Measurements from ENCODE around the gene GABRR3.

The GABRR3 gene

GRCh38 chr3:98021830-98022560 is 13.1 kb downstream of the GABRR3 start:
- in situ Hi-C loops (cut with HindIII; ENCODE audit: low pct_ligation_motif_present, low sequenced_read_pairs) = no loop called here
- TF ChIP-seq, protein P1, sequence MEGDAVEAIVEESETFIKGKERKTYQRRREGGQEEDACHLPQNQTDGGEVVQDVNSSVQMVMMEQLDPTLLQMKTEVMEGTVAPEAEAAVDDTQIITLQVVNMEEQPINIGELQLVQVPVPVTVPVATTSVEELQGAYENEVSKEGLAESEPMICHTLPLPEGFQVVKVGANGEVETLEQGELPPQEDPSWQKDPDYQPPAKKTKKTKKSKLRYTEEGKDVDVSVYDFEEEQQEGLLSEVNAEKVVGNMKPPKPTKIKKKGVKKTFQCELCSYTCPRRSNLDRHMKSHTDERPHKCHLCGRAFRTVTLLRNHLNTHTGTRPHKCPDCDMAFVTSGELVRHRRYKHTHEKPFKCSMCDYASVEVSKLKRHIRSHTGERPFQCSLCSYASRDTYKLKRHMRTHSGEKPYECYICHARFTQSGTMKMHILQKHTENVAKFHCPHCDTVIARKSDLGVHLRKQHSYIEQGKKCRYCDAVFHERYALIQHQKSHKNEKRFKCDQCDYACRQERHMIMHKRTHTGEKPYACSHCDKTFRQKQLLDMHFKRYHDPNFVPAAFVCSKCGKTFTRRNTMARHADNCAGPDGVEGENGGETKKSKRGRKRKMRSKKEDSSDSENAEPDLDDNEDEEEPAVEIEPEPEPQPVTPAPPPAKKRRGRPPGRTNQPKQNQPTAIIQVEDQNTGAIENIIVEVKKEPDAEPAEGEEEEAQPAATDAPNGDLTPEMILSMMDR (IDR thresholded peaks at IDR 0.05; ENCODE audit: low read depth, low read length, missing control alignments) = no peak
- Histone ChIP-seq H3K27me3 (replicated peaks) (no peaks in the 10 kb centered on the region), H3K4me3 (ENCODE audit: low read depth, low read length) (no peak overlapping the region), H3K27ac (no peak overlapping the region), H3K36me3 (replicated peaks) (no peaks in the 10 kb centered on the region)
- DNase-seq = peak; percentile 6

DNA sequence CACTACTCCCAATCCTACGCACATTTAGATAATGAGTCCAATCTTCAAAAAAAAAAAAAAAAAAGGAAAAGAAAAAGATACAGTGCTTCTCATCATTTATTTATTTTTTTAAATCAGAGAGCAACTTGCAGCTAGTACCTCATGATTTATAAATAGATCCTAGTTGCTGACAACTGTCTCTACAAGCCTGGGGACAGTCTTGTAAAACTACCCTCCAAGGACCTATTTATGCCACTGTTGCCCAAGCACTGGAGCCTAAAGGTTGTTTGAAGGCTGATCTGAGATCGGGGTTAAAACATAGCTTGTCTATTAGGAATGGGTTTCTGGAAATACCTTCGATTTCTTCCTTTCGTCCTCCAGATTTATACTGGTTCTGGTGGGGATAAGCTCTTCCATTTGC is 14.7 kb downstream of the GABRR3 start:
- no peak overlapping the region for H3K4me3 ChIP-seq (ENCODE audit: low read depth, low read length)
- DNase-seq = no peak
- H3K27me3 ChIP-seq (replicated peaks) = no peaks in the 10 kb centered on the region
- H3K36me3 ChIP-seq (replicated peaks) = no peaks in the 10 kb centered on the region
- TF ChIP-seq, protein P1 (IDR thresholded peaks at IDR 0.05; ENCODE audit: low read depth, low read length, missing control alignments) = no peak
- no peak overlapping the region for H3K27ac ChIP-seq
- in situ Hi-C loops (cut with HindIII; ENCODE audit: low pct_ligation_motif_present, low sequenced_read_pairs) = no loop called here

DNA sequence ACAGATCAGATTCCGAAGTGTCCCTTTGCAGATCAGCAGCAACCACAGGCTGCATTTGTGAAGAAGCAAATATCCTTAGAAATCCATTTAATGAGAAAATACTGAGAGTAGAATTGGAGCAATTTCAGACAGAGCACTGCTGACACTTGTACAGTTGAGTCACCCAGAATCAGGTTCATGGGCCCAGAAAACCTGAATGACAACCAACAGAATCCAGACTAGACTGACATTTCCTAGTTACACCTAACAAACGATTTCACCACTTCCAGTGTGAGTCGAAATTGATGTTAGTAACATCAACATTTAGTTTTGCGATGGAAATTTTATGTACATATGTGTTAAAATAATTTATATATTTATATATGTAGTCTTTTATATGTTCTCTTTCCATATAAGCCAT is 16.8 kb downstream of the GABRR3 start:
- Histone ChIP-seq H3K27me3 (replicated peaks) (no peaks in the 10 kb centered on the region), H3K27ac (no peak overlapping the region), H3K36me3 (replicated peaks) (no peaks in the 10 kb centered on the region), H3K4me3 (ENCODE audit: low read depth, low read length) (no peak overlapping the region)
- in situ Hi-C loops (cut with HindIII; ENCODE audit: low pct_ligation_motif_present, low sequenced_read_pairs) = no loop called here
- DNase-seq = no peak
- TF ChIP-seq, protein P1 (IDR thresholded peaks at IDR 0.05; ENCODE audit: low read depth, low read length, missing control alignments) = no peak

DNA sequence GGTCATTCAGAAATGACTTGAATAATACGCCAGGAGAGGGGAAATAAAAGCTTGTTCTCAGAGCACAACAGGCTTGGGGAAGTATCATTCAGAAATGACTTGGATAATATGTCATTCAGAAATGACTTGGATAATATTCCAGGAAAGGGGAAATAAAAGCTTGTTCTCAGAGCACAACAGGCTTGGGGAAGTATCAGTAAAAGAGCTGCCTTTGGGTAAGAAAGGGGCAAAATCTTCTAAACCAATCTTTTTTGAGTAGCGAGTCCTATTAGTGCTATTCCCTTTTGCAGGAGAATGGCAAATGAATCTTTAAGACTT is 20.9 kb downstream of the GABRR3 start:
- TF ChIP-seq, protein P1 (IDR thresholded peaks at IDR 0.05; ENCODE audit: low read depth, low read length, missing control alignments) = no peak
- DNase-seq = no peak
- Histone ChIP-seq H3K4me3 (ENCODE audit: low read depth, low read length) (no peak overlapping the region), H3K36me3 (replicated peaks) (no peaks in the 10 kb centered on the region), H3K27ac (no peak overlapping the region), H3K27me3 (replicated peaks) (no peaks in the 10 kb centered on the region)
- in situ Hi-C loops (cut with HindIII; ENCODE audit: low pct_ligation_motif_present, low sequenced_read_pairs) = no loop called here

DNA sequence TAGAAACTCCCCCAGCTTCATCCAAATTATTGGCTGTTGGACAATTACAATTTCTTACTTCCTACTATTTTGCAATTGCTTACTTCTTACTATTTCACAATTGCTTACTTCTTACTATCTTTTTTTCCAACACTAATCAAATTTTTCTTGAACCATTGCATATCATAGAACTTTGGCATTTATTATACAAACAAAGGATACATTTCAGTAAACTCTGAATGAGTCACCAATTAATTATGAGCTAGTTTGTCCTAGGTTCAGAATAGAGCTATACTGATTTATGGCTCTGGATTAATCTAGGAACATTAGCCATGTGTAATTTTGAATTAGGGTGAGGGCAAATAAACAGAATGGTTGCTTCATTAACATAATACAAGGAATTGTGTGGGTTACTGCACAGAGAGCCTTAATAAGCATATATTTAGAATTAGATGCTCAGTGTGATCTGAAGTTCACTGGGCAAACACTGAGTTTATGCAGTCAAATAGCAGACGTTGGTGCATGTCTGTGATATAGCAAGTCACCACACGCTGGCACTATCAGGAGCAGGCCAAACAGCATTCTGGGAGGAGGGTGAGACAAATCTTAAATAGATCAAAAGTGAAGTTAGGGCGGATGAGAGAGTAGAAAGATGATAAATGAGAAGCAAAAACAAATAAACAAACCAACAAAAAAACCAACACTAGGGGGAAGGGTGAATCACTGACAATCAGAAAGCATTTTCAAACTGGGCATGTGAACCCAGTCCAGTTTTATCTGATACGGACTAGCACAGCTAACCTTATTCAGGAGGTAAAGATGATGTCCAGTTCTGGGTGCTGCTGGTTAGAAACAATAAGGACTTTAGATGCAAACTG is 21.5 kb downstream of the GABRR3 start:
- Histone ChIP-seq H3K36me3 (replicated peaks) (no peaks in the 10 kb centered on the region), H3K27me3 (replicated peaks) (no peaks in the 10 kb centered on the region), H3K4me3 (ENCODE audit: low read depth, low read length) (no peak overlapping the region), H3K27ac (no peak overlapping the region)
- no peak for DNase-seq
- TF ChIP-seq, protein P1 (IDR thresholded peaks at IDR 0.05; ENCODE audit: low read depth, low read length, missing control alignments) = no peak
- in situ Hi-C loops (cut with HindIII; ENCODE audit: low pct_ligation_motif_present, low sequenced_read_pairs) = no loop called here
